ENCODE results near the gene CDH22. TPM values are rescaled to one million over a fixed set of nuclear protein-coding genes. Genes with fewer than 3 reads are reported as not detected.

The CDH22 gene
- total RNA-seq, 2 experiments from 2014 or later: not detected

GRCh38 chr20:46341074-46342009 lies 33.0 kb upstream of the CDH22 start:
- Mint-ChIP-seq H3K4me3 (no peak overlapping the region), H3K9me3 (no peaks in the 10 kb centered on the region), H3K4me1 (ENCODE audit: low read depth) (peaks cover 14% of the 10 kb centered on the region), H3K27ac (no peak overlapping the region), H3K27me3 (peaks cover 8% of the 10 kb centered on the region), H3K36me3 (no peaks in the 10 kb centered on the region)
- POLR2A ChIA-PET: no interaction called here
- CTCF ChIA-PET: interaction anchor here (1.0 to 1.1 kb wide), 2 partner anchors 208 to 354 kb away, joined by 3 read pairs; no protein-coding TSS in a partner anchor
- intact Hi-C loops (cut with micrococcal nuclease): no loop called here
- no peak for DNase-seq

DNA sequence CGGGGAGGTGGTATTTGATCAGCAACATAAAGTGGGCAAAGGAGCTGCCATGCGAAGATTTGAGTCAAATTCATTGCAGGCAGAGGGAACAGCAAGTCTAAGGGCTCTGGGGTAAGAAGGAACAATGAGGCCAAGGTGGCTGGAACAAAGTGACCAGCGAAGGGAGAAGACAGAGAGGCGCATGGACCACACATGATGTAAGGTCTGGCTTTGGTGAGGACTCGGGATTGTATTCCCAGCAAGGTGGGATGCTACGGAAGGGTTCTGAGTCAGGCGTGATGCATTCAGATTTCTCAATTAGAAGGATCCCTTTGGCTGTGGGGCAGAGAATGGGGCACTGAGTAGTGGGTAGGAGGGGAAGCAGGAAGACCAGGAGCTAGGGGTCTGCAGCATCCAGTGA lies 30.7 kb upstream of the CDH22 start:
- Mint-ChIP-seq H3K4me3 (no peak overlapping the region), H3K27ac (no peak overlapping the region), H3K27me3 (peaks cover 21% of the 10 kb centered on the region), H3K36me3 (no peaks in the 10 kb centered on the region), H3K4me1 (ENCODE audit: low read depth) (peaks cover 11% of the 10 kb centered on the region), H3K9me3 (no peaks in the 10 kb centered on the region)
- POLR2A ChIA-PET: no interaction called here
- intact Hi-C loops (cut with micrococcal nuclease): no loop called here
- CTCF ChIA-PET: interaction anchor here (0.8 to 2.0 kb wide), 2 partner anchors 9 to 68 kb away, joined by 3 to 8 read pairs; no protein-coding TSS in a partner anchor
- DNase-seq: no peak

DNA sequence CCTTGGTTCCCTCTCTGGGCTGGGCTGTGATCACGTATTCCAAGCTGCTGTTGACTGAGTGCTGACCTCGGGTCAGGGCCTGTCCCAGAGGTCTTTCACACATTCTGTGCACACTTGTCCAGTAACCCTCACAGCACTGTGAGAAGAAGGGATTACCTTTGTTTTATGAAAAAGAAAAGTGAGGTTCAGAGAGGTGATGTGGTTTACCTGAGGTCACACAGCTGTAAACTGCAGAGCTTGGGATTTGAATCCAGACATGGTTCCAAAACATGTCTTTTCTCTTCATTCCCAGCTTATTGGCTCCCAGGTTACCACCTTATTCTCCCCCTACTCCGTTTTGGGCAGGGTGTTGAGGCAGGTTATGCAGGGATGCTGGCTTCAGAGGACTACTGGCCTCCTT lies 28.4 kb upstream of the CDH22 start:
- H3K27ac Mint-ChIP-seq: no peak overlapping the region
- H3K9me3 Mint-ChIP-seq: no peaks in the 10 kb centered on the region
- intact Hi-C loops (cut with micrococcal nuclease): no loop called here
- POLR2A ChIA-PET: no interaction called here
- peaks cover 30% of the 10 kb centered on the region for H3K27me3 Mint-ChIP-seq
- H3K36me3 Mint-ChIP-seq: no peaks in the 10 kb centered on the region
- H3K4me1 Mint-ChIP-seq (ENCODE audit: low read depth): no peaks in the 10 kb centered on the region
- H3K4me3 Mint-ChIP-seq: no peak overlapping the region
- CTCF ChIA-PET: no interaction called here
- DNase-seq: no peak

GRCh38 chr20:46334303-46334904 lies 26.1 kb upstream of the CDH22 start:
- Mint-ChIP-seq H3K36me3 (no peaks in the 10 kb centered on the region), H3K4me1 (ENCODE audit: low read depth) (no peaks in the 10 kb centered on the region), H3K4me3 (no peak overlapping the region), H3K27me3 (peaks cover 34% of the 10 kb centered on the region), H3K27ac (no peak overlapping the region), H3K9me3 (no peaks in the 10 kb centered on the region)
- CTCF ChIA-PET: interaction anchor here (2.3 kb wide), 1 partner anchor 14 kb away, joined by 8 read pairs; no protein-coding TSS in a partner anchor
- intact Hi-C loops (cut with micrococcal nuclease): no loop called here
- POLR2A ChIA-PET: no interaction called here
- DNase-seq: no peak

- DNase-seq: no peak
- Mint-ChIP-seq H3K27me3 (peaks cover 28% of the 10 kb centered on the region), H3K9me3 (no peaks in the 10 kb centered on the region), H3K27ac (no peak overlapping the region), H3K36me3 (no peaks in the 10 kb centered on the region), H3K4me3 (no peak overlapping the region), H3K4me1 (ENCODE audit: low read depth) (no peaks in the 10 kb centered on the region)
- POLR2A ChIA-PET: no interaction called here
- intact Hi-C loops (cut with micrococcal nuclease): no loop called here
- CTCF ChIA-PET: interaction anchor here (0.9 to 2.3 kb wide), 2 partner anchors 15 to 27 kb away, joined by 4 to 8 read pairs; no protein-coding TSS in a partner anchor
Measured at GRCh38 chr20:46333161-46333991, 25.1 kb upstream of the CDH22 start.

DNA sequence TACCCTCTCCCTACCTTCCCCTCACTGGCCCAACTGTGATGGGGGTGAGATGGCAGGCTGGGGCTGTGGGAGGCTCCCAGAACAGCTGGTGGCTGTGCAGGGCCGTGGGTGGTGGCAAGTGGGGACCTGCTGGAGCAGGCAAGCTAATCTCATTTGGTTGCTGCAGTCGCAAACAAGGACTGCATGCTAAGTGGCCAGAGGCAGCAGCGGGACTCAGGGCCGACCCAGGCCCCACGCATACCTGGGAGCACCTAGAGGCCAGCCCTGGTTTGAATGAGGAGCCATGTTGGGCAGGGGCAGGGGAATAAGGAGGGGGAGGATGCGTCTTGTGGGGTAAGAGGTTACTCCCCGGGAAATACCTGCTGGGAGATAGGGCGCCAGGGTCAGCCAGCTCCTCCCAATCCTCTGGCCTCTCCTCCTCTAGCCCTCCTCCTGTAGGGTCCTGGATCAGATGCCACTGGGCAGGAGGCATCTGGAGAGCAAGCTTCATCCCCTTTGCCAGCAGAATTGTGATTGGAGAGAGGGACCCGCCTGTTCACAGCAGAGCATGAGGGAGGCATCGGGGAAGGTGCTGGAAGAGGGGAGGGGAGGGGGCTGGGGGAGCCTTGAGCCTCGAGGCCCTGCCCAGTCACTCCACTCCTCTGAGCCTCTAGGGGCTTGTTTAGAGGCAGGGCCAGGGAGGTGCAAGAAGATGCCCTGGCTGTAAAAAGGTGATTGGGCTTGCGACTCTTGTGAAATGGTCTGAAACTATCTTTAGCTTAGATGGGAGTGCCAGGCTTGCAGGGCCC lies 24.3 kb upstream of the CDH22 start:
- CTCF ChIA-PET: interaction anchor here (0.9 to 2.3 kb wide), 2 partner anchors 16 to 26 kb away, joined by 4 to 8 read pairs; no protein-coding TSS in a partner anchor
- intact Hi-C loops (cut with micrococcal nuclease): no loop called here
- H3K36me3 Mint-ChIP-seq: no peaks in the 10 kb centered on the region
- H3K27me3 Mint-ChIP-seq: peaks cover 28% of the 10 kb centered on the region
- no peaks in the 10 kb centered on the region for H3K9me3 Mint-ChIP-seq
- POLR2A ChIA-PET: no interaction called here
- no peak overlapping the region for H3K4me3 Mint-ChIP-seq
- H3K27ac Mint-ChIP-seq: no peak overlapping the region
- H3K4me1 Mint-ChIP-seq (ENCODE audit: low read depth): no peaks in the 10 kb centered on the region
- no peak for DNase-seq

DNA sequence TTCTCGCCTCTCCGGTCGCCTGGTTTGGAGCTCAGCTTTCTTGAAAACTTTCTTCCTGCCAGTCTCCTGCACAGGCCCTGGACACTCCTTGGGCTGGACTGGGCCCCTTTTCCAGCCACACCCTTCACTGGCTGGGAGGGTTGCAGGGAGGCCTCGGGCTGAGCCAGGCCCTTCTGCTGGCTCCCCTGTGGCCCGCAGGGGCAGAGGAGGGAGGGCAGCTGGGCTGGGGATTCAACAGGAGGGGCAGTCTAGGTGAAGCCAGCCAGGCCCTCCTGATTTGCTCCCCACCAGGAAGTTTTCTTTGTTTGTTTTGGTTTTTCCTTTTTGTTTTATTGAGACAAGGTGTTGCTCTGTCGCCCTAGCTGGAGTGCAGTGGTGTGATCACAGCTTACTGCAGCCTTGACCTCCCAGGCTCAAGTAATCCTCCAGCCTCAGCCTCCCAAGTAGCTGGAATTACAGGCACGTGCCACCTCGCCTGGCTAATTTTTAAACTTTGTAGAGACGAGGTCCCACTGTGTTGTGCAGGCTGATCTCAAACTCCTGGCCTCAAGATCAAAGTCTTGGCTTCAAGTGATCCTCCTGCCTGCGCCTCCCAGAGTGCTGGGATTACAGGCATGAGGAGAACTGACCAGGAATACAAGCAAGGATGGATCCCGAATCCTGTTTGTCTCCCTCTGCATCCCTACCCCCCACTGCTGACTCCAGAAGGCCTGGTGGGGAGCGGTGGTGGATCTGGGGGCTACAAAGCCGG lies 23.5 kb upstream of the CDH22 start:
- no peaks in the 10 kb centered on the region for H3K36me3 Mint-ChIP-seq
- peaks cover 28% of the 10 kb centered on the region for H3K27me3 Mint-ChIP-seq
- H3K4me1 Mint-ChIP-seq (ENCODE audit: low read depth): no peaks in the 10 kb centered on the region
- no peak overlapping the region for H3K27ac Mint-ChIP-seq
- CTCF ChIA-PET: interaction anchor here (2.3 kb wide), 1 partner anchor 17 kb away, joined by 8 read pairs; no protein-coding TSS in a partner anchor
- no peak overlapping the region for H3K4me3 Mint-ChIP-seq
- DNase-seq: no peak
- POLR2A ChIA-PET: no interaction called here
- no peaks in the 10 kb centered on the region for H3K9me3 Mint-ChIP-seq
- intact Hi-C loops (cut with micrococcal nuclease): no loop called here

DNA sequence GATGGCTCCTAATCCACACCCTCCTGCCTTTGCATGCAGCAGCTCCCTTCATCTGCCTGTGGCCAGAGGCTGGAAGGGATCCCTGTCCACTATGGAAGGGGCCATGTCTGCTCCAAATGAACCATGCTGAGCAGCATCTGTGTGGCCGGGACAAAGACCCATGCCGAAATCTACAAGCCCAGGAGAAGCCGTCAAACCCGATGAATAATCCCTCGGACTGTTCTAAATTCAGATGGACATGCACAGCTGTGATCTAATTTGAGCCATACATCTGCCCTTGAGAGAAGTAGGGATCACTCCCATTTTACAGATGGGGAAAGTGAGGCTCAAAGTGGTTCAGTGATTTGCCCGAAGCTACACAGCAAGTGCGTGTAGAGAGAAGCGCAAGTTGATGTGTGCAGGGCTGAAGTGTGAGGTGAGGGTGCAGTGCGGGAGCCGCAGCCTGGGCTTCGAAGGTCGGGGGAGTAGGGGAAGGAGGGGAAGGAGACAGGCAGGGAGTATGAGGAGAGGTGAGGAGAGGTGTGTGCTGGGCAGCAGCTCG lies 22.6 kb upstream of the CDH22 start:
- Mint-ChIP-seq H3K36me3 (no peaks in the 10 kb centered on the region), H3K27me3 (peaks cover 24% of the 10 kb centered on the region), H3K4me1 (ENCODE audit: low read depth) (no peaks in the 10 kb centered on the region), H3K9me3 (no peaks in the 10 kb centered on the region), H3K4me3 (no peak overlapping the region), H3K27ac (no peak overlapping the region)
- ChIA-PET POLR2A (no interaction called here), CTCF (no interaction called here)
- DNase-seq: no peak
- intact Hi-C loops (cut with micrococcal nuclease): no loop called here

DNA sequence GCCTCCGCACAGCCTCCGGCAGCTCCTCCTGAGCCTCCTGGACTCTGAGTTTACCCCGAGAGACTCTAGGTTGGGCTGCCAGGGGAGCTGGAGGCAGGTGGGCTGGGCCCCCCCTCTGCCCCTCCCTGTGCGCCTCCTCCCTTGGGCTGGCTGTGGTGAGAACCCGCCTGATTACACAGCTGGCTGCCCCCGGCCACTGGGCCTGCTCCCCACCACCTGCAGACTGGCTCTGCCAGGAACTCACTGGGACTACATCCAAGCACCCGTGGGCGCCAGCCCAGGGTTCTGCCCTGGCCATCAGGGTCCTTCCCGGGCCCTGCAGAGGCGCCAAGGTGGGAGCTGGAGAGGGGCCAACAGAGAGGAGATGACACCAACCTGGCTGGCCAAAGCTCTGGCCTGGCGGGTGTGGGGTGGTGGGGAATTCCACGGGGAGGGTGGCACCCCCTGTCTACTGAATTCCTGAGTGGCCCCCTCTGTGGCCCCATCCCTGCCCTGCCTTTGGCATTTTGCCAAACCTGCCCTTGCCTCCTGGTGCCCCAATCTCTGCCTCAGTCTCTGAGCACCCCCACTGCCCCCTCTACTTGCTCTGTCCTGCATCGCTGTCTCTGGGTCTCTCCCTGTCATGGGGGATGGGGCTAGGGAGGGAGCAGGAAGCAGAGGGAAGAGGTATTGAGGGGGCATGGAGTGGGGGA lies 21.9 kb upstream of the CDH22 start:
- CTCF ChIA-PET: no interaction called here
- intact Hi-C loops (cut with micrococcal nuclease): no loop called here
- Mint-ChIP-seq H3K4me3 (no peak overlapping the region), H3K36me3 (no peaks in the 10 kb centered on the region), H3K27me3 (peaks cover 19% of the 10 kb centered on the region), H3K9me3 (no peaks in the 10 kb centered on the region), H3K4me1 (ENCODE audit: low read depth) (no peaks in the 10 kb centered on the region), H3K27ac (no peak overlapping the region)
- no peak for DNase-seq
- POLR2A ChIA-PET: no interaction called here

- POLR2A ChIA-PET: no interaction called here
- Mint-ChIP-seq H3K4me3 (no peak overlapping the region), H3K4me1 (ENCODE audit: low read depth) (no peaks in the 10 kb centered on the region), H3K27me3 (peaks cover 9% of the 10 kb centered on the region), H3K27ac (no peak overlapping the region), H3K9me3 (no peaks in the 10 kb centered on the region), H3K36me3 (no peaks in the 10 kb centered on the region)
- CTCF ChIA-PET: no interaction called here
- DNase-seq: no peak
- intact Hi-C loops (cut with micrococcal nuclease): no loop called here
Measured at GRCh38 chr20:46328200-46328882, 20.0 kb upstream of the CDH22 start.

All from activated CD4-positive, alpha-beta memory T cell treated with anti-CD3 and anti-CD28 coated beads for 36 hours (primary cell).